Thyroid gland (tissue), 4 donors: ENCODE measurements around the gene RSPRY1. TPM values are rescaled to one million over a fixed set of nuclear protein-coding genes. Genes with fewer than 3 reads are reported as not detected.

Experiments
- DNase-seq, 2 donors: peaks; one replicate each; pipeline ENCODE4 v3.0.0-alpha.2; 2019
- H3K27ac ChIP-seq, 3 donors: fragments of 200-600 bp; sonication (generic); 1 replicate in 2 of 3; 2 replicates in 1 of 3; pipeline ENCODE4 v1.5.1; 2016 to 2019; ENCODE audit warnings: mild to moderate bottlenecking in 1 of 3, moderate library complexity in 1 of 3
- H3K27me3 ChIP-seq: fragments of 200-600 bp; sonication (generic); one replicate; pipeline ENCODE4 v1.5.1; 2019
- H3K36me3 ChIP-seq, 2 donors: fragments of 200-600 bp; sonication (generic); one replicate each; pipeline ENCODE4 v1.5.1; 2016 to 2019
- H3K4me1 ChIP-seq, 2 donors: fragments of 200-600 bp; sonication (generic); one replicate each; pipeline ENCODE4 v1.5.1; 2017 to 2019
- H3K4me3 ChIP-seq, 3 donors: fragments of 200-600 bp; sonication (generic); replicated peaks in 1 of 3; 1 replicate in 2 of 3; 2 replicates in 1 of 3; pipeline ENCODE4 v1.5.1; 2016; ENCODE audit warnings: mild to moderate bottlenecking in 1 of 3
- H3K9me3 ChIP-seq: fragments of 200-600 bp; sonication (generic); one replicate; pipeline ENCODE4 v1.5.1; 2017
- CTCF ChIP-seq, 6 experiments: fragments of 200-600 bp in 3 of 6; fragments of 450-650 bp in 3 of 6; sonication (generic) in 3 of 6; IDR thresholded peaks; one replicate each; pipeline ENCODE4 v1.5.1; 2016 to 2019; ENCODE audit warnings: antibody characterized with exemption in 6 of 6, mild to moderate bottlenecking in 2 of 6, inconsistent platforms in 1 of 6, moderate library complexity in 1 of 6
- POLR2A ChIP-seq, 2 donors: fragments of 450-650 bp; IDR thresholded peaks; one replicate each; pipeline ENCODE4 v1.6.1; 2017; ENCODE audit warnings: antibody characterized with exemption in 2 of 2, mild to moderate bottlenecking in 2 of 2, moderate library complexity in 1 of 2
- WGBS, 2 donors: methylation state at CpG; one replicate each; pipeline ENCODE4 v1.1.5; 2017; 5-methylcytosine and 5-hydroxymethylcytosine counted together
- intact Hi-C: fragments of 100-400 bp; cut with DNase I; formaldehyde crosslinking; loops from one replicate; pipeline ENCODE4 v1.15.1; 2023
- total RNA-seq, 4 donors: library from RNA; depleted of rRNA; stranded (reverse); fragments of >200 nt; gene quantifications; one replicate each; pipeline ENCODE4 v1.2.3, GENCODE V29; 2016

The RSPRY1 gene
- total RNA-seq, 4 donors from 2014 or later = 42.6 to 59.2 (median 53.9) TPM

DNA sequence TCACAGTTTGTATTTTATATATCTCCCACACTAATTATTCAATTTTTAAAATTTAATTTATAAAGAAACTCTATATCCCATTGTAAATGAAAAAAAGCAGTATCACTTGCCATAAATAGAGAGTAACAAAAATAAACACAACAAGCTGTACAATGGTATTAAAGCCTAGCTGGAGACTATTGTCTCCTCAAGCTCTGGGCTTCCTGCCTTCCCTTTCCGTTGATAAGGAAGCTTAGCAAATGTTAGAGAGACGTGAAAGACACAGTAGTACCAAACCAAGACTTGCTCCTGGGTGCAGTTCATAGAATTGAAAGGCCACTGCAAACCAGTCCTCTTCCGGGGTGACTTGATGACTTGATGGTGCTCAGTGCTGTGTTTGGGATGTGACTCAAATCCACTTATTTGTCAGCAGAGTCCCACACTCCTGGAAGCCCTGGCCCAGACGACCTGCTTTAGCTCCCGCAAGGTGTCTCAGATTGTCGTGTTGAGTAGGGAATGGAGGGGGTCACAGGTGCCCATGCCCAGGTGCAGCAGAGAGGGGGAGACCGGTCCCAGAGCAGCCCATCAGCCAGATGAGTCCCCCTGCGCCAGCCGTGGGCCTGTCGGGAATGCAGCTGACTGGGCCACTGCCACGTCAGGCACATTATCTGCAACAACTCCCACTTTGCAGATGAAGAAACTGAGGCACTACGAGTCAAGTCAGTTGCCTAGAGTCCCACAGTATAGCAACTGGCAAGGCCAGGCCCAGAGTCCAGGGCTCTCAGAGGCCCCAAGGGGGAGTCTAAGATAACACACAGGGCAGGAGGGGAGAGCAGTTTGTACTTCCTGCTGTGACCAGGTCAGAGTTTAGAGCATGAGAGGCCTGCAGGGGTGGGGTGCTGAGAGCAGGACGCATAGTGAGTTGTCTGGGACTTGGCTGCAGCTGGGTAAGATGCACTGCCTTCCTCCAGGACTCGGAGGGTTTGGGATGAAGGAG is 40.8 kb upstream of the RSPRY1 start:
- intact Hi-C loops = no loop called here
- 83 to 85% methylated on average over 12 to 14 of the region's 14 CpGs for WGBS, 2 donors
- no peak overlapping the region for H3K27ac ChIP-seq
- no peaks in the 10 kb centered on the region for H3K36me3 ChIP-seq
- peaks cover 20 to 61% of the 10 kb centered on the region in 2 donors for H3K4me1 ChIP-seq
- no peak for DNase-seq
- H3K27me3 ChIP-seq = no peaks in the 10 kb centered on the region
- no peaks in the 10 kb centered on the region for H3K9me3 ChIP-seq
- TF ChIP-seq POLR2A (IDR thresholded peaks at IDR 0.05) (no peak), CTCF (IDR thresholded peaks at IDR 0.05) (no peak)
- no peak overlapping the region for H3K4me3 ChIP-seq

DNA sequence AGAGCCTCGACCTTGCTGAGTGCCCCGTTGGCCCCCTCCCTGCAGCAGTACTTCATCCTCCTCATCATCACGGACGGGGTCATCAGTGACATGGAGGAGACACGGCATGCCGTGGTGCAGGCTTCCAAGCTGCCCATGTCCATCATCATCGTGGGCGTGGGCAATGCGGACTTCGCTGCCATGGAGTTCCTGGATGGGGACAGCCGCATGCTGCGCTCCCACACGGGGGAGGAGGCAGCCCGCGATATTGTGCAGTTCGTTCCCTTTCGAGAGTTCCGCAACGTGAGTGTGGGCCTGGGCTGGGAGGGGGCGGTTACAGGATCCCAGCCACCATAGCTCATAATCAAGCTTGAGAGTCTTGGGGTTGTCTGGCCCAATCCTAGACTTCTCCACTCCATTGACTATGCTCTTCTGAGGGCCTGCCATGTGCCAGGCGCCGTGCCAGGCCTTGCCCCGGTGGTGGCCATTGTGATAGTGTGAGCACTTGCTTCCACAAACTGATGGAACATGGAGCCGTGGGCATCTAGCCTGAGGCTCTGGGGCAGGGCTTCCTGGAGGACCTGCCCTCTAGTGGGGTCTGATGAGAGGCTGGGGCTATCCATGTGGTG is 40.0 kb upstream of the RSPRY1 start:
- no peak for DNase-seq
- Histone ChIP-seq H3K4me1 (peaks cover 29 to 67% of the 10 kb centered on the region in 2 donors), H3K4me3 (no peak overlapping the region), H3K27ac (no peak overlapping the region), H3K9me3 (no peaks in the 10 kb centered on the region), H3K27me3 (no peaks in the 10 kb centered on the region), H3K36me3 (no peaks in the 10 kb centered on the region)
- intact Hi-C loops = no loop called here
- TF ChIP-seq POLR2A (IDR thresholded peaks at IDR 0.05) (no peak), CTCF (IDR thresholded peaks at IDR 0.05) (no peak)
- WGBS, 2 donors = 81 to 85% methylated on average over 12 to 23 of the region's 24 CpGs

- Histone ChIP-seq H3K27ac (no peak overlapping the region), H3K9me3 (no peaks in the 10 kb centered on the region), H3K4me3 (no peak overlapping the region), H3K27me3 (no peaks in the 10 kb centered on the region), H3K36me3 (no peaks in the 10 kb centered on the region), H3K4me1 (peaks cover 34 to 72% of the 10 kb centered on the region in 2 donors)
- 96% methylated on average over 4 to 5 of the region's 5 CpGs for WGBS, 2 donors
- no peak for DNase-seq
- TF ChIP-seq POLR2A (IDR thresholded peaks at IDR 0.05) (no peak), CTCF (IDR thresholded peaks at IDR 0.05) (no peak)
- intact Hi-C loops = no loop called here
Observed at GRCh38 chr16:57146735-57147134, 39.4 kb upstream of the RSPRY1 start.

DNA sequence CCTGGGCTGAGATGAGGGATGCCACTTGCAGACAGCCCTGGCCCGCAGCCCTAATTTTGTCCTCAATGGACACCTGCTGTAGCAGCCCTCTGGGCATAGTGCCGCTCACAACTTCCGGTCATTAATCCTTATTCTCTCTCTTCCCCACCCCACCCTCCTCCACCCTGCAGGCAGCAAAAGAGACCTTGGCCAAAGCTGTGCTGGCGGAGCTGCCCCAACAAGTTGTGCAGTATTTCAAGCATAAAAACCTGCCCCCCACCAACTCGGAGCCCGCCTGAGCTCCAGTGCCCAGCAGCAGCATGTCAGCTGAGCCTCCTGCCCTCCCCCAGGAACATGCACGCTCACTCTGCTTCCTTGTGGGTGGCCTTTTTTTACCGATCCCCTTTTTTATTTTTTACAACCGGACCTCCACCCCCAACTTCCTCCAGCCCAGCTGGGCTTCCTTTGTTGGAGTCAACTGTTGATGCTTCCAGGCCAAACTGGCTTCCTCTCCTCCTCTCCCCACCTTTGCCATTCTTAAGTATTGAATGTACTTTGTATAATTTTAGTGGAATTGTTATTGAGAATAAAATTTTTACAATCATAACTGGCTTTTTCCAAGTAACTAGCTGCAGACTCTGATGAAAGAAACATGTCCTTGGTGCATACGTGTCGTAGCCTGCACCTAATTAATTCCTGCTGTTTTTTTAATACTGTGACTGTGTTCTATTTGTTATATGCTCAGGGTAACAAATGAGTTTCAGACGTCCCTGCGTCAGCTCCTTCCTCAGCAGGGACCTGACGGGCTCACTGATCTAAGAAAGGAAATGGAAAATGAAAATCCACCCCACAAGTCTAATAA is 38.5 kb upstream of the RSPRY1 start:
- TF ChIP-seq CTCF (IDR thresholded peaks at IDR 0.05) = no peak
- no peak for TF ChIP-seq POLR2A (IDR thresholded peaks at IDR 0.05)
- DNase-seq = peak; percentile 70 to 81
- Histone ChIP-seq H3K27ac (peak overlapping the region; percentile 10 to 49 (median 17)), H3K4me1 (peaks cover 36 to 77% of the 10 kb centered on the region in 2 donors), H3K27me3 (no peaks in the 10 kb centered on the region), H3K9me3 (no peaks in the 10 kb centered on the region), H3K4me3 (no peak overlapping the region), H3K36me3 (no peaks in the 10 kb centered on the region)
- intact Hi-C loops = no loop called here
- WGBS, 2 donors = 30 to 44% methylated on average over 14 of the region's 14 CpGs
